Ishikawa (cell line): Measurements from ENCODE around the gene NBAS.

ENCODE experiments used
- CEBPB ChIP-seq: IDR thresholded peaks from 2 replicates; pipeline ENCODE4 v1.6.1; 2012
- CREB1 ChIP-seq: IDR thresholded peaks from 2 replicates; pipeline ENCODE4 v1.6.1; 2012; ENCODE audit warnings: low read depth
- EGR1 ChIP-seq: IDR thresholded peaks from 2 replicates; pipeline ENCODE4 v1.6.1; 2012
- EP300 ChIP-seq: IDR thresholded peaks from 2 replicates; pipeline ENCODE4 v1.6.1; 2012; ENCODE audit warnings: borderline replicate concordance
- FOXM1 ChIP-seq: IDR thresholded peaks from 2 replicates; pipeline ENCODE4 v1.6.1; 2012; ENCODE audit warnings: low read depth, borderline replicate concordance
- NFIC ChIP-seq: IDR thresholded peaks from 2 replicates; pipeline ENCODE4 v1.6.1; 2012
- RAD21 ChIP-seq: IDR thresholded peaks from 2 replicates; pipeline ENCODE4 v1.6.1; 2012; ENCODE audit warnings: low read depth
- TAF1 ChIP-seq: IDR thresholded peaks from 2 replicates; pipeline ENCODE4 v1.6.1; 2012; ENCODE audit warnings: low read depth, mild to moderate bottlenecking
- TCF12 ChIP-seq: IDR thresholded peaks from 2 replicates; pipeline ENCODE4 v1.6.1; 2012; ENCODE audit warnings: low read depth
- TEAD4 ChIP-seq: IDR thresholded peaks from 2 replicates; pipeline ENCODE4 v1.6.1; 2012
- ZBTB7A ChIP-seq: IDR thresholded peaks from 2 replicates; pipeline ENCODE4 v1.6.1; 2012; ENCODE audit warnings: low read depth
- TF ChIP-seq, protein P1 (sequence below): IDR thresholded peaks from 2 replicates; pipeline ENCODE4 v1.6.1; 2012
- TF ChIP-seq, protein P2 (sequence below): IDR thresholded peaks from 2 replicates; pipeline ENCODE4 v1.6.1; 2012
- TF ChIP-seq, protein P3 (sequence below): IDR thresholded peaks from 2 replicates; pipeline ENCODE4 v1.6.1; 2012; ENCODE audit warnings: low read depth, mild to moderate bottlenecking

DNA sequence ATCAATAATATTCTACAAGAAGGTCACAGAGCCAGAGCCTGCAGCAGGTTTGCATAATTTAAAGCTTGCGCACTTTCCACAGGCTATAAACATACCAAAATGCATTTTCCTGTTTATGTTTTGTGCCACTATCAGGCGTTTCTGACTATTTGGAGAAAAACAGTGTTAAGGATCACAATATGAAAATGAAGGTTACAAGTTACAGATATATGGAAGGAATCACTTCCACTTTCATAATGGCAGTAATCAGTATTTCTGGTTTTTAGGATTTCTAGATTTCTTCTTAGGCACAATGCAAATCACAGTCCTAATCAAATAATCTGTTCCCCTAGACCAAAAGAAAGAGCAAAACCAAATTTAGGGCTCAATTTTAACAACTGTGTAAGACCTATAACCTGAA, 279.5 kb downstream of the NBAS start:
- TF ChIP-seq, protein P1, sequence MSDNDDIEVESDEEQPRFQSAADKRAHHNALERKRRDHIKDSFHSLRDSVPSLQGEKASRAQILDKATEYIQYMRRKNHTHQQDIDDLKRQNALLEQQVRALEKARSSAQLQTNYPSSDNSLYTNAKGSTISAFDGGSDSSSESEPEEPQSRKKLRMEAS = no peak
- no peak for TF ChIP-seq RAD21
- TF ChIP-seq CEBPB = no peak
- no peak for TF ChIP-seq FOXM1
- TF ChIP-seq TEAD4 = no peak
- no peak for TF ChIP-seq EP300
- no peak for TF ChIP-seq TAF1
- TF ChIP-seq, protein P2, sequence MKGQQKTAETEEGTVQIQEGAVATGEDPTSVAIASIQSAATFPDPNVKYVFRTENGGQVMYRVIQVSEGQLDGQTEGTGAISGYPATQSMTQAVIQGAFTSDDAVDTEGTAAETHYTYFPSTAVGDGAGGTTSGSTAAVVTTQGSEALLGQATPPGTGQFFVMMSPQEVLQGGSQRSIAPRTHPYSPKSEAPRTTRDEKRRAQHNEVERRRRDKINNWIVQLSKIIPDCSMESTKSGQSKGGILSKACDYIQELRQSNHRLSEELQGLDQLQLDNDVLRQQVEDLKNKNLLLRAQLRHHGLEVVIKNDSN = no peak
- TF ChIP-seq, protein P3, sequence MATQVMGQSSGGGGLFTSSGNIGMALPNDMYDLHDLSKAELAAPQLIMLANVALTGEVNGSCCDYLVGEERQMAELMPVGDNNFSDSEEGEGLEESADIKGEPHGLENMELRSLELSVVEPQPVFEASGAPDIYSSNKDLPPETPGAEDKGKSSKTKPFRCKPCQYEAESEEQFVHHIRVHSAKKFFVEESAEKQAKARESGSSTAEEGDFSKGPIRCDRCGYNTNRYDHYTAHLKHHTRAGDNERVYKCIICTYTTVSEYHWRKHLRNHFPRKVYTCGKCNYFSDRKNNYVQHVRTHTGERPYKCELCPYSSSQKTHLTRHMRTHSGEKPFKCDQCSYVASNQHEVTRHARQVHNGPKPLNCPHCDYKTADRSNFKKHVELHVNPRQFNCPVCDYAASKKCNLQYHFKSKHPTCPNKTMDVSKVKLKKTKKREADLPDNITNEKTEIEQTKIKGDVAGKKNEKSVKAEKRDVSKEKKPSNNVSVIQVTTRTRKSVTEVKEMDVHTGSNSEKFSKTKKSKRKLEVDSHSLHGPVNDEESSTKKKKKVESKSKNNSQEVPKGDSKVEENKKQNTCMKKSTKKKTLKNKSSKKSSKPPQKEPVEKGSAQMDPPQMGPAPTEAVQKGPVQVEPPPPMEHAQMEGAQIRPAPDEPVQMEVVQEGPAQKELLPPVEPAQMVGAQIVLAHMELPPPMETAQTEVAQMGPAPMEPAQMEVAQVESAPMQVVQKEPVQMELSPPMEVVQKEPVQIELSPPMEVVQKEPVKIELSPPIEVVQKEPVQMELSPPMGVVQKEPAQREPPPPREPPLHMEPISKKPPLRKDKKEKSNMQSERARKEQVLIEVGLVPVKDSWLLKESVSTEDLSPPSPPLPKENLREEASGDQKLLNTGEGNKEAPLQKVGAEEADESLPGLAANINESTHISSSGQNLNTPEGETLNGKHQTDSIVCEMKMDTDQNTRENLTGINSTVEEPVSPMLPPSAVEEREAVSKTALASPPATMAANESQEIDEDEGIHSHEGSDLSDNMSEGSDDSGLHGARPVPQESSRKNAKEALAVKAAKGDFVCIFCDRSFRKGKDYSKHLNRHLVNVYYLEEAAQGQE = no peak
- TF ChIP-seq NFIC = no peak
- no peak for TF ChIP-seq TCF12
- no peak for TF ChIP-seq CREB1
- TF ChIP-seq EGR1 = no peak
- no peak for TF ChIP-seq ZBTB7A
